Mucosa of descending colon (tissue), 3 donors: Measurements from ENCODE around the gene ATG9B. TPM values are rescaled to one million over a fixed set of nuclear protein-coding genes. Genes with fewer than 3 reads are reported as not detected.

Experiments used
- ATAC-seq: fragments of 200-7000 bp; cut with Tn5 transposase; one replicate; pipeline ENCODE4 v1.9.1; 2020; ENCODE audit warnings: mild to moderate bottlenecking, moderate library complexity
- DNase-seq, 3 donors: peaks; one replicate each; pipeline ENCODE4 v3.0.0-alpha.2; 2020
- H3K36me3 ChIP-seq: fragments of 200-600 bp; one replicate; pipeline ENCODE4 v1.8.0; 2021; ENCODE audit warnings: low read depth, mild to moderate bottlenecking
- H3K4me1 ChIP-seq: fragments of 200-600 bp; one replicate; pipeline ENCODE4 v1.8.0; 2021; ENCODE audit warnings: low read depth, mild to moderate bottlenecking
- H3K4me3 ChIP-seq: fragments of 200-600 bp; one replicate; pipeline ENCODE4 v1.8.0; 2021; ENCODE audit warnings: mild to moderate bottlenecking
- H3K9me3 ChIP-seq: fragments of 200-600 bp; one replicate; pipeline ENCODE4 v1.8.0; 2021; ENCODE audit warnings: mild to moderate bottlenecking
- intact Hi-C, 2 donors: fragments of 100-400 bp; cut with DNase I in 1 of 2; cut with micrococcal nuclease in 1 of 2; formaldehyde crosslinking; loops; one replicate each; pipeline versions ENCODE4 v1.11.0 to v1.11.1; 2022; cut with DNase I, micrococcal nuclease
- total RNA-seq, 3 donors: library from RNA; stranded (reverse); fragmentation: NEBNext Ultra II Directional in 2 of 3; extraction: Animal tissue kit (Norgen Biotek cat#: 25700) in 2 of 3; gene quantifications; one replicate each; pipeline versions ENCODE4 v1.2.1 to v1.2.4, GENCODE V29; 2021 to 2023
- TF ChIP-seq, protein P1 (sequence below): fragments of 200-600 bp; IDR thresholded peaks from one replicate; pipeline ENCODE4 v1.8.0; 2022; ENCODE audit warnings: antibody characterized with exemption, mild to moderate bottlenecking
- donor health status: DM: no; HTN: no; CAD: no; lungs with moderate emphysema.
- donor health status: DM: no; HTN: no; CAD: no.
- donor health status: DM: no; HTN: yes; CAD: no.

Gene ATG9B
- total RNA-seq, 3 donors from 2014 or later = 0.09 to 0.90 (median 0.89) TPM

DNA sequence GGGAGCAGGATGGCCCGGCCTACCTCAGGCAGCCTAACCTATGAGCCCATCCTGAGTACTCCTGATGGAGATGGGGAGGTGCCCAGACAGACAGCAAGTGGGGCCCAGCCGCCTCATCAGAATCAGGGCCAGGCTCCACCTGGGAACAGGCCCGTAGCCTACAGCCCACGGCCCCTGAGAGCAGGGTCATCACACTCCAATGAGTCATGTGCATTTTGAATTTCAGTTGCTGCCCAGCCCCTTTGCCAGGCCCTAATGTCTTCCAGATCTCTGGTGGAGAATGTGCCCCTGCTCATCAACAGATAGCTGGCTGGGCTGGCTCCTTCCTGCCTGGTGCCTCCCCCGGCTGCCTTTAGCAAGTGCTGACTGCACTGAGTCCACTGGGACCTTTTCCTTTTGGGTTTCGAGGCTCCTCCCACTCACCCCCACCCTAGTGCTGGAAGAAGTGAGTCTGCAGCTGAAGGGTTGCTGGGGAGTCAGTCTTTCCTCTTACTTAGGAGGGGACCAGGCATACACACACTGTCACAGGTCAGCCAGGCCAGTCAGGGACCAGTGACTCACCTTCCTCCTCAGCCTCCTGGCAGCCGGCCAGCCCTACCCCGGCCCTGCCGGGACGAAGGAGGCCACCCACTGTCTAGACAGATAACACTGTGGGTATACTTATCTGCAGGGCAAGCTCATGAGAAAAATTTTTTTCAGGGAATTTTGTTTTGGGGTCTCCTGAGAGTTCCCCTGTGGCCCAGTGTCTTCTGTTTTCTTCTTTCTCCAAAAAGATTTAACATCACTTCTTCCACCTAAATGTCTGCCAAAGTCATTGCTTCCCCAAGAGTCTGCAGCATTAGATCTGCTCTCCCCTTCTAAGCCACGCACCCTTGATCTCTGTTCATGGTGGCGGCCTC lies 14.9 kb upstream of the ATG9B start:
- intact Hi-C loops = no loop called here
- Histone ChIP-seq H3K4me1 (no peaks in the 10 kb centered on the region), H3K36me3 (no peaks in the 10 kb centered on the region), H3K9me3 (no peaks in the 10 kb centered on the region), H3K4me3 (no peak overlapping the region)
- ATAC-seq (peak; percentile 79), DNase-seq (peak; percentile 41 to 83 (median 65))
- TF ChIP-seq, protein P1, sequence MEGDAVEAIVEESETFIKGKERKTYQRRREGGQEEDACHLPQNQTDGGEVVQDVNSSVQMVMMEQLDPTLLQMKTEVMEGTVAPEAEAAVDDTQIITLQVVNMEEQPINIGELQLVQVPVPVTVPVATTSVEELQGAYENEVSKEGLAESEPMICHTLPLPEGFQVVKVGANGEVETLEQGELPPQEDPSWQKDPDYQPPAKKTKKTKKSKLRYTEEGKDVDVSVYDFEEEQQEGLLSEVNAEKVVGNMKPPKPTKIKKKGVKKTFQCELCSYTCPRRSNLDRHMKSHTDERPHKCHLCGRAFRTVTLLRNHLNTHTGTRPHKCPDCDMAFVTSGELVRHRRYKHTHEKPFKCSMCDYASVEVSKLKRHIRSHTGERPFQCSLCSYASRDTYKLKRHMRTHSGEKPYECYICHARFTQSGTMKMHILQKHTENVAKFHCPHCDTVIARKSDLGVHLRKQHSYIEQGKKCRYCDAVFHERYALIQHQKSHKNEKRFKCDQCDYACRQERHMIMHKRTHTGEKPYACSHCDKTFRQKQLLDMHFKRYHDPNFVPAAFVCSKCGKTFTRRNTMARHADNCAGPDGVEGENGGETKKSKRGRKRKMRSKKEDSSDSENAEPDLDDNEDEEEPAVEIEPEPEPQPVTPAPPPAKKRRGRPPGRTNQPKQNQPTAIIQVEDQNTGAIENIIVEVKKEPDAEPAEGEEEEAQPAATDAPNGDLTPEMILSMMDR = no peak

DNA sequence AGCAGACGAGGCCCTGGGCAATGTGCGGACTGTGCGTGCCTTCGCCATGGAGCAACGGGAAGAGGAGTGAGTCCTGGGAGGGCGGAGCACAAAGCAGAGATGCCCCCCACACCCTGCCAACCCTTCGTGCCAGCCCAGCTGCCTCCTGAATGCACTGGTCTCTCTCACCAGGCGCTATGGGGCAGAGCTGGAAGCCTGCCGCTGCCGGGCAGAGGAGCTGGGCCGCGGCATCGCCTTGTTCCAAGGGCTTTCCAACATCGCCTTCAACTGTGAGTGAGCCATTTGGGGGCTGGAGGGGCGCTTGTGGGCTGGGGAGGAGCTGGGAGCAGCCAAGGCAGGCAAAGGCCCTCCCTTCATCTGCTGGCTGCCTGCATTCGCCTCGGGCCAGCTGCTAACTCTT lies 11.6 kb upstream of the ATG9B start:
- no peaks in the 10 kb centered on the region for H3K36me3 ChIP-seq

DNA sequence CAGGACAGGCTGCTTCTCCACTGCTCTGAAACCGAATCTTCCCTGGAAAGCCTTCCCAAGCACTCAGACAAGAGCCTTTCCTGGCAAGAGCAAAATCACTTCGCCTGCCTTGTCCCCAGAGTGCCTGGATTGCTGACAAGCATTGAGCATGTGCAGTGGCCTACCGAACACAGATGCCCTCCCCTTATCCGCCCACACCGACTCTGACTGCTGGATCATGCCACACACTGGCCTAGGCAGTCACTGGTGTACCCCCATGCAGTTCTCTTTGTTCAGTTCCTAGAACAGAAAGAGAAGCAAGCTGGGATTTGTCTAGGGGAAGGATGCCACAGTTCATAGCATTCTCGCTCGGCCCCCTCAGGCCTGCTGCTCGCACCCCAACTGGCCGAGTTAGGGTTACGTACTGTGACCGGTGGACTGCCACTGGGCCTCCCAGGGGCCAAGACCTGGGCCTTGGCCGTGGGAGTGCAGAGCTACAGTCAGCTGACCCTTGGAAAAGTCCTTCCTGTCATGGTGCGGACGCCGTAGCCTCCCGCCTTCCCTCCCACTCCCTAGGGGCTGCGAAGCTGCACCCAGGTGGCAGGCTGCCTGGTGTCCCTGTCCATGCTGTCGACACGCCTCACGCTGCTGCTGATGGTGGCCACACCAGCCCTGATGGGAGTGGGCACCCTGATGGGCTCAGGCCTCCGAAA lies 10.9 kb upstream of the ATG9B start:
- Histone ChIP-seq H3K4me1 (no peaks in the 10 kb centered on the region), H3K9me3 (no peaks in the 10 kb centered on the region), H3K4me3 (no peak overlapping the region), H3K36me3 (no peaks in the 10 kb centered on the region)
- DNase-seq = no peak
- TF ChIP-seq, protein P1 = no peak
- intact Hi-C loops = no loop called here
- ATAC-seq = no peak

More for the DNA sequence above, 11.6 kb upstream of the ATG9B start:
- H3K9me3 ChIP-seq = no peaks in the 10 kb centered on the region
- no peak for ATAC-seq
- no peak overlapping the region for H3K4me3 ChIP-seq
- TF ChIP-seq, protein P1 = no peak
- intact Hi-C loops = no loop called here
- no peaks in the 10 kb centered on the region for H3K4me1 ChIP-seq
- DNase-seq = no peak

DNA sequence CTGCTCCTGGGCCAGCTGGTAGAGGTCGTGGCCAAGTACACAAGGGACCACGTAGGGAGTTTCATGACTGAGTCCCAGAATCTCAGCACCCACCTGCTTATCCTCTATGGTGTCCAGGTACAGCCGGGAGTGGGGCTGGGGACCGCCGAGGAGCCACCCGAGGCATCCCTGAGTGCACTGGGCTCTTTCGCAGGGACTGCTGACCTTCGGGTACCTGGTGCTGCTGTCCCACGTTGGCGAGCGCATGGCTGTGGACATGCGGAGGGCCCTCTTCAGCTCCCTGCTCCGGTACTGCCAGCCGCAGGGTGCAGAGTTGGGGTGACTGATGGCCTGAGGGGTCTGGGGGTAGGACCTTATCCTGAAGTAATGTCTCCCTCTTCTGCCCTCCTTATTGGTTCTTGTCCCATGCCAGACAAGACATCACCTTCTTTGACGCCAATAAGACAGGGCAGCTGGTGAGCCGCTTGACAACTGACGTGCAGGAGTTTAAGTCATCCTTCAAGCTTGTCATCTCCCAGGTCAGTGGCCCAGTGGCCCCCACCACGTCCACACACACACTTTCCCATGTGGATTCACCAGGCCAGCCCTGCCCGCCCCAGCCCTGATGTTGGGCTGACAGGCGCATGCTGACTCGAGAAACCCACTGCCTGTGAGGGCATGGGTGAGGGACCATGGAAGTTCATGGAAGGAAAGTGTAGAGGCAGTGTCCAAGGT lies 10.2 kb upstream of the ATG9B start:
- ATAC-seq = no peak
- no peak for DNase-seq
- intact Hi-C loops = no loop called here
- no peaks in the 10 kb centered on the region for H3K36me3 ChIP-seq
- peaks cover 3% of the 10 kb centered on the region for H3K4me1 ChIP-seq
- H3K9me3 ChIP-seq = no peaks in the 10 kb centered on the region
- no peak overlapping the region for H3K4me3 ChIP-seq
- TF ChIP-seq, protein P1 = no peak

DNA sequence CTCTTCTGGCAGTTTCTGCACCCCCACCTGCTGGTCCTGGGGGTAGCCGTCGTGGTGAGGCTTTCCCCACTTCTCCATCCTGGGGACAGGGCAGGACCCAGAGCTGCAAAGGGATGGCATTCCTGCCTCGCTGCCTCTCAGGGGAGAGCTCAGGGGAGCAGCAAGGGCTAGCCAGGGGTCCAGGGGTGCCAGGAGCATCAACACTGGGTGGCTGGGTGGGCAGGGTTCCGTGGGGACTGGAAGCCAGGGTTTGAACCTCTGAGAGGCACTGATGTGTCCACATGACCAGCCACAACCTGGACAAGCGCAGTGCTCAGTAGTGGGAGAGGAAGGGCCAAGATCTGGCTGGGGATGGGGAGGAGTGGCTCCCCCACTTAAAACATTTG lies 9.6 kb upstream of the ATG9B start:
- H3K4me3 ChIP-seq = no peak overlapping the region
- H3K4me1 ChIP-seq = peaks cover 7% of the 10 kb centered on the region
- DNase-seq = no peak
- no peak for ATAC-seq
- TF ChIP-seq, protein P1 = no peak
- intact Hi-C loops = no loop called here
- no peaks in the 10 kb centered on the region for H3K36me3 ChIP-seq
- H3K9me3 ChIP-seq = no peaks in the 10 kb centered on the region
